GM10266 (cell line): ENCODE measurements around the gene TRIO.

Experiments
- DNase-seq: peaks from one replicate; pipeline ENCODE4 v3.0.0; 2012; ENCODE audit errors: extremely low spot score
- TF ChIP-seq, protein P1 (sequence below): IDR thresholded peaks from 2 replicates; pipeline ENCODE4 v1.5.1; 2012; ENCODE audit warnings: mild to moderate bottlenecking, low read depth; ENCODE audit not compliant: control insufficient read depth, insufficient read depth; ENCODE audit errors: missing control alignments

Gene TRIO

GRCh38 chr5:14557791-14558415 is 414.8 kb downstream of the TRIO start:
- no peak for DNase-seq
- TF ChIP-seq, protein P1, sequence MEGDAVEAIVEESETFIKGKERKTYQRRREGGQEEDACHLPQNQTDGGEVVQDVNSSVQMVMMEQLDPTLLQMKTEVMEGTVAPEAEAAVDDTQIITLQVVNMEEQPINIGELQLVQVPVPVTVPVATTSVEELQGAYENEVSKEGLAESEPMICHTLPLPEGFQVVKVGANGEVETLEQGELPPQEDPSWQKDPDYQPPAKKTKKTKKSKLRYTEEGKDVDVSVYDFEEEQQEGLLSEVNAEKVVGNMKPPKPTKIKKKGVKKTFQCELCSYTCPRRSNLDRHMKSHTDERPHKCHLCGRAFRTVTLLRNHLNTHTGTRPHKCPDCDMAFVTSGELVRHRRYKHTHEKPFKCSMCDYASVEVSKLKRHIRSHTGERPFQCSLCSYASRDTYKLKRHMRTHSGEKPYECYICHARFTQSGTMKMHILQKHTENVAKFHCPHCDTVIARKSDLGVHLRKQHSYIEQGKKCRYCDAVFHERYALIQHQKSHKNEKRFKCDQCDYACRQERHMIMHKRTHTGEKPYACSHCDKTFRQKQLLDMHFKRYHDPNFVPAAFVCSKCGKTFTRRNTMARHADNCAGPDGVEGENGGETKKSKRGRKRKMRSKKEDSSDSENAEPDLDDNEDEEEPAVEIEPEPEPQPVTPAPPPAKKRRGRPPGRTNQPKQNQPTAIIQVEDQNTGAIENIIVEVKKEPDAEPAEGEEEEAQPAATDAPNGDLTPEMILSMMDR: no peak
